Dedifferentiated amniotic fluid mesenchymal stem cell (primary cell): ENCODE results near the gene NGF.
"Not testable (repeated sequence)": the region's sequence is repeated elsewhere in the genome, so short reads cannot be mapped to it uniquely, and the experiment has no call there.

ENCODE experiments used
- DNase-seq: peaks from one replicate; pipeline ENCODE4 v3.0.0-alpha.2; 2016; ENCODE audit errors: extremely low spot score

The NGF gene

GRCh38 chr1:115310581-115311473, 27.2 kb downstream of the NGF start:
- no peak for DNase-seq

- DNase-seq, result not testable (repeated sequence)
Observed at GRCh38 chr1:115309504-115309903, 28.5 kb downstream of the NGF start.

GRCh38 chr1:115308969-115309368, 29.1 kb downstream of the NGF start:
- DNase-seq, result no peak

- DNase-seq, result no peak
Observed at GRCh38 chr1:115307661-115308060, 30.4 kb downstream of the NGF start.

GRCh38 chr1:115306146-115306545, 31.9 kb downstream of the NGF start:
- DNase-seq, result no peak

GRCh38 chr1:115303364-115303763, 34.7 kb downstream of the NGF start:
- no peak for DNase-seq

- peak; percentile 94 for DNase-seq
Observed at GRCh38 chr1:115302390-115302961, 35.6 kb downstream of the NGF start.

GRCh38 chr1:115301438-115302020, 36.5 kb downstream of the NGF start:
- DNase-seq, result no peak

- DNase-seq, result peak; percentile 31
Observed at GRCh38 chr1:115300087-115300876, 37.8 kb downstream of the NGF start.

- no peak for DNase-seq
Observed at GRCh38 chr1:115299266-115299665, 38.8 kb downstream of the NGF start.

- DNase-seq, result no peak
Observed at GRCh38 chr1:115296981-115297380, 41.1 kb downstream of the NGF start.

- DNase-seq, result no peak
Observed at GRCh38 chr1:115295904-115296696, 41.9 kb downstream of the NGF start.

- no peak for DNase-seq
Observed at GRCh38 chr1:115293899-115294298, 44.1 kb downstream of the NGF start.

GRCh38 chr1:115293006-115293405, 45.0 kb downstream of the NGF start:
- no peak for DNase-seq

- DNase-seq, result no peak
Observed at GRCh38 chr1:115291741-115292140, 46.3 kb downstream of the NGF start.

- DNase-seq, result no peak
Observed at GRCh38 chr1:115289940-115290339, 48.1 kb downstream of the NGF start.

GRCh38 chr1:115288591-115289198, 49.4 kb downstream of the NGF start:
- no peak for DNase-seq

- DNase-seq, result no peak
Observed at GRCh38 chr1:115286431-115287205, 51.4 kb downstream of the NGF start.

- no peak for DNase-seq
Observed at GRCh38 chr1:115284209-115284608, 53.8 kb downstream of the NGF start.

GRCh38 chr1:115283681-115284146, 54.3 kb downstream of the NGF start:
- no peak for DNase-seq
